Amniotic epithelial cell (primary cell): ENCODE data around the gene GAB2.

Experiments used
- DNase-seq: peaks from one replicate; pipeline ENCODE4 v3.0.0-alpha.2; 2010; ENCODE audit warnings: low read depth

Gene GAB2

DNA sequence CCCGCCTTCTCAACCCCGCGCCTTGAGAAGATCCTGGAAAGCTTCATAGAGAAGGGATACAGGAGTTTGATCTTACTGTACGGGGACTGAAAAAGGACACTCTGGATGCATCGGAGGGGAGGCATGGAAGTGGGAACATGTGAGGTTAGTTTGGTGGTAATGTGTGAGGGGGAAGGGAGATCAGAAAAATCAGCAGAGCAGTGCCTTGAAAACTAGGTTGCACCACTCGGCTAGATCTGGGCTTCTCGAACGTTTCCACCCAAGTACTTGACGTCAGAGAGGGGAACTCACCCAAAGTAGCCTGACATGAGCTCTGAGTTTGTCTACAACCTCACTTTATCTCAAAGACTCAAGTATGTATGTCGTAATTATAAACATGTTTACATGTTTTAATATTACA, 214.4 kb downstream of the GAB2 start:
- DNase-seq = no peak

- no peak for DNase-seq
Measured at GRCh38 chr11:78202733-78203167, 214.9 kb downstream of the GAB2 start.

DNA sequence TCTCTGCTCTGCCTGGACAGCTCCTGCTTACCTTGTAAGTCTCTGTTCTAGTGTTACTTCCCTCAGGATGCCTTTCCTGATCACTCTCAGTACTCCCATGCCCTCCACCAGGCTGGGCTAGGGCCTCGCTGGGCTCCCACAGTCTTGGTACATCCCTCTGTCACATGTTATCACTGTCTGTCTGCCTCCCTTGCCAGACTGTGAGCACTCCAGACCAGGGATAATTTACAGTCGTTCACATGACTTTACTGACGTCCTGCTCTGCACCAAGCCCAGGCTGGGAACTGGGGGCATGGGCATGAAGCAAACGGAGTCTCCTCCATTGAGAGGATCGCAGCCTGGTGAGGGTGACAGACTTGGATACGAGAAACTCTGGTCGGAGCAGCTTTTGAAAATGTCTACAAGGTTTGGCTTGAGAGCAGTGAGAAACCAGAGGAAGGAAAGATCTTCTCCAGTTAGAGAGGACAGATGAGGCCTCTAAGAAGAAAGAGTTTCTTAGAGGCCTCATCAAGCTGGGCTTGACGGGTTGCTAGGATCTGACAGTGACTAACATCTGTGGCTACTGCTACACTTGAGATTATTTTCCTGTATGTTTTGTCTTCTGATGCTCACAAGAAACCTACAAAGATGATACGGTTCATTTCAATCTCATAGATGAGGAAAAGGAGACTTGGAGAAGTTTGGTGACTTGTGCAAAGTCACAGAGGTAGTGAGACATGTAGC, 216.4 kb downstream of the GAB2 start:
- no peak for DNase-seq

- DNase-seq = no peak
Measured at GRCh38 chr11:78200553-78200952, 217.1 kb downstream of the GAB2 start.

- no peak for DNase-seq
Measured at GRCh38 chr11:78200061-78200460, 217.6 kb downstream of the GAB2 start.

DNA sequence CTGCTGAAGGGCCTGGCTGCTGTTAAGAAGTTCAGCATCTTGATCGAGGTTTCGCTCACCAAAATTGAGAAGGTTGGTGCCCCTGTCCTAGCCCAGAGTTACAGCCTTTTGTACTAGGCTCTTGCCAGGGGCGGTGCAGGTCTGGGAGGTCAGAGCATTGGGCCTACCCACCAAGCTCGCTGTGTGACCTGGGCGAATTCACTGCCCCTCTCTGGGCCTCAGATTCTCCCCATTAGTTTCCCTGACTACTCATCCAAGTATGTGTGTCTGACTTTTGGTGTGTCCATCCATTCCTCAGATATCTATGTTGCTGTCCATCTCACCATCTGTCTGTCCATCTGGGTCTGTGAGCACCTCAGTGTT, 218.0 kb downstream of the GAB2 start:
- no peak for DNase-seq

GRCh38 chr11:78199015-78199652, 218.5 kb downstream of the GAB2 start:
- no peak for DNase-seq

GRCh38 chr11:78197816-78198215, 219.8 kb downstream of the GAB2 start:
- no peak for DNase-seq

DNA sequence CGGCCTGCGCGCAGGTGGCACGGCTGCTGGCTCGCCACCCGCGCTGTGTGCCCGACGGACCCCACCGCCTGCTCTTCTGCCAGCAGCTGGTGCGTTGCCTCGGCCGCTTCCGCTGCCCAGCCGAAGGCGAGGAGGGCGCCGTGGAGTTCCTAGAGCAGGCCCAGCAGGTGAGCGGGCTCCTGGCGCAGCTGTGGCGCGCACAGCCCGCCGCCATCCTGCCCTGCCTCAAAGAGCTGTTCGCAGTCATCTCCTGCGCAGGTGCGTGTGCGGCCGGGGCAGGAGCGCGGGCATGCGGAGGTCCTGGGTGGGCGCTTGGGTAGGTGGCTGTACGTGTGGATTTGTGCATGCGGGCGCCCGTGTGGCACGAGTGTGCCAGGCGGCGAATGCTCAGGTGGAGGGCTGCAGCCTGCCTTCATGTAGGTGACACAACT, 220.9 kb downstream of the GAB2 start:
- DNase-seq = no peak

GRCh38 chr11:78195917-78196560, 221.6 kb downstream of the GAB2 start:
- DNase-seq = peak; percentile 42

GRCh38 chr11:78194490-78194889, 223.1 kb downstream of the GAB2 start:
- DNase-seq = no peak

- DNase-seq = no peak
Measured at GRCh38 chr11:78193806-78194205, 223.8 kb downstream of the GAB2 start.

DNA sequence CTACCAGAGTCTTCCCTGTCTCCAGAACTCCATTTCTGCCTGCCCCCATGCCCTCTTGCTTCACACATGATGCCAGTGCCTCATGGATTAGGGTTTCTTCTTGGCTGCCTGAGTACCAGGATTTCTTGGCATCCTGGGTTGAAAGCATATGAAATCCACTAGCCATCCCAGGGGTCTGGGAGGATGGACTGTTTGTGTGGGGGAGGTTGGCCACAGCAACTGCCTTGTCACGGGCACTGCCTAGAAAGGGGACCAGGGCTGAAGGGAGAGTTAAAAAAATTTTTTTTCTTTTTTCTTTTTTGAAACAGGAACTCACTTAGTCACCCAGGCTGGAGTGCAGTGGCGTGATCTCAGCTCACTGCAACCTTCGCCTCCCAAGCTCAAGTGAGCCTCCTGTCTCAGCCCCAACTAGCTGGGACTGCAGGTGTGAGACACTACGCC, 224.7 kb downstream of the GAB2 start:
- no peak for DNase-seq

DNA sequence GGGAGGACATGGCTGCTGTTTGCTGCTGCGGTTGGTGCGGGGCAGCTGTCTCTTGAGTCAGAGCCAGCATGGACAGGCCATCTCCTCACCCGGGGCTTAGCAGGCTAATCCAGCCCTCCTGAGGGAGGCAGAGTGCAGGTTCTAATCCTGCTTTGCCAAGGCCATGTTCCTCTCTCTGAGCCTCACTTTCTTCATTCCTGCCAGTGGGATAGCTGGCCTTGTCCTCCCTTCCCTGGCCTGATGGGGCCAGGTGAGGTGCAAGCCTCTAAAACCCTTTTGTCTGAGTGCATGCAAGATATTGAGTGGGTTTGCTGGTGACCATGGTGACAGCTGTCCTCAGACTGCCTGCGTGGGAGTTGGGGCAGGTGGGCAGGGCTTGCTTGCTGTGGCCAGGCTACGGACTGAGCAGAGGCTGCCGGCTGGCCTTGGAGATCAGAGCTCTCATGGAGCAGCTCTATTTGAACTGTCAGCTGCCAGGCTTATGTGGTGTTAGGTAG, 225.3 kb downstream of the GAB2 start:
- DNase-seq = no peak

DNA sequence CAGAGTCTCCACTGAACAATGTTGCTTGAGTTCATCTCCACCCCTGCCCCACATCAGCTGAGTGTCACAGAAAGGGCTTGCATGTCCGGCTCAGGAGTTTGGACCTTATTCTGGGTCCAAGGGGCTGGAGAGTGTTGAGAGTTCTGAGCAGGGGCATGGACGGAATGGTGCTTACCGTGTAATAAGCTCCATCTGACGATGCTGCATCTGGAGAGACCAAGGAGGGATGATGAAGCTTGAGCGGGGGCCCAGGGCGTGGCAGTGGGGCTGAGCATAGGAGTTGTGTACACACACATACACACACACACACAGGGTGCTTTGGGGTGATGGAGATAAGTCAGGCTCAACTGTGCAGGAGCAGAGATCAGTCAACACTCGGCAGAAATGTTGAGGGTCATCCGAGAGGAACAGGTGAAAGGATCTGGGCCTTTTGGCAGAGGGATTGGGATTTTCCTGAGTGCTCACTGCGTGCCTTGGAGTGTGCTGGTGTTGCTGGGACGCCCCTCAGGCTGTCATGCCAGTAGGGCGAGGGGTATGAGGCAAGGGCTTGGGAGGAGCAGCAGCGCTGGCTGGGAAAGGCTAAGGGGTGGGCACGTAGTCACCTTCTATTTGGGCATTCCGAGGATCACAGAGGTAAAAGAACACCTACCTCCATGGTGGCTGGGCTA, 226.6 kb downstream of the GAB2 start:
- no peak for DNase-seq

DNA sequence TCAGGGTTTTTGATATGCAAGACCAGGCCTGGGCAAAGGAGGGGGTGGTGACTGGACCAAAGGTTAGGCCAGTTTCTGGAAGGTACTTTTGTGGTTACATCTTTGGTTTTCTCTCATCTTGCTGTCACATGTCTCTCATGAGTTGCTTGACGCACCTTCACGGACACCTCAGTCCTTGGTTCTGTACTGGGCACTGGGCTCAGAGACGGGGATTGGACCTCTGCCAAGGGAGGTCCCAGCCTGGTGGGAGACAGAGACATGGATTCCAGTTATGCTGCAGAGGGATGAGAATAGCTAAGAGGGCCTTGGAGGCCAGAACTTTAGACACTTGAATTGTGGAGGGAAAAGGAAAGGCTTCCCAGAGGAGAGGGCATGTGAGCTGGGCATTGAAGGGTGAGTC, 227.2 kb downstream of the GAB2 start:
- DNase-seq = no peak

- DNase-seq = no peak
Measured at GRCh38 chr11:78189851-78190250, 227.8 kb downstream of the GAB2 start.

DNA sequence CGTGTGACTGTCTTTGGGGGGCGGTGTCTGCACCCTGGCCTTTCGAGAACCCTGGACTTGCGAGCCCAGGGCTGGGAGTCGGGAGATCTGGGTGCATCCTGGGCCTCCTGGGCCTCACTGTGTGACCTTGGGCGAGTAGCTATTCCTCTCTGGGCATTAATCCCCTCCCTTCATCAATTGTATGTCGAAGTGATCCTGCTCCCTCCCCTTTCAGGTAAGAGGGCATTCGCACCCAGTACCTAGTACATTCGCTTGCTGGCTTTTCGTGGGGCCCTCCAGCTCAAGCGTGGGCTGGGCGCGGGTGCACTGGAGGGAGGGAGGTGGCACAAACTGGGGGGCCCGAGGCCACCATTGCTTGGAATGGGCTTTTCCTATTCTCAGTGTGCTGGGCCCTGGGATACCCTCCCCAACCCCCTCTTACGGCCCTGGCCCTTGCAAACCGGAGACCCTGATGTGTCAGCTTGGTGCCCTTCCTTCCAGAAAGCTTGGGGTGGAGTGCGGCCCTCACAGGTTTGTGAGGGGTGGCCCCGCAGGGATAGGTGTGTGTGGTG, 228.4 kb downstream of the GAB2 start:
- DNase-seq = no peak

DNA sequence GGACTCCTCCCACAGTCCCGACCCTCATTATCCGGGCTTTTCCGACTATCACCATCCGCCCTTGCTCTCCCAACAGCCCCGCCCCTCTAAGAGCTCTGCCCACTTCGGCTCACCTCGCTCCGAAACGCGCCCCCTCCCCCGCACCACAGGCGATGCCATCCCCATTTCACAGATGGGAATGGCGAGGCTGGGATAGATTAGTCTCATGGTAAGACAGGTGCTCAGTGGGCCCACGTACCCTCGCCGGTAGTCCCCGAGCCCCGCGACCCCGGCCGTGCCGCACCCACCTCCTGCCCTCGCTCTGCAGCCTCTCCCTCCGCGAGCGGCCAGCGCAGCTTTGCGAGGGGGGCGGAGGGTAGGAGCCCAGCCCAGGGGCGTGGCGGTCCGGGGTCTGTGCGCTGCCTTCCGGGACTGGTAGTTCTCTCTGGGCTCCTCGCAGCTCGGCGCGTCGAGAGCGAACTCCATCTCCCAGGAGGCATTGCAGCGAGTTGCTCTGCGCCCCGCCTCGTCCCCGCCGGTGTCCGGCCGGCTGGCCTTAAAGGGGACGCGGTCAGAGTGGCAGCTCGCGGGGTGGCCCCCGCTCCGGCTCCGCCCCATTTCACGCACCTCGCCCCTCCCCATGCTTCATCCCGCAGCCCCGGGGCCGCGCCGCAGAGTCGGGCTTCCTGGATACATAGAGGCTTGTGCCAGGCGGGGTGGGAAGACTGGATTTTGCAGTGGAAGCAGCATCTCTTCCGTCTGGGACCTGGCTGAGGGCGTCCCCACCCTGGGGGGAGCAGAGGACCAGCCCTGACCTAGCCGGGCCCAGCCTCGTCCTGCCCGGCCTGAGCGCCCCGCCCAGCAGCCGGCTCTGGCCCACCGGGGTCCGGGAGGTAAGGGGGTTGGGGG, 229.1 kb downstream of the GAB2 start, which contains the start of the genes KCTD21 and USP35:
TSS of gene KCTD21 (minus strand) at position 341 of the 888 bp plus-strand sequence. CDS start 14,072 bp downstream, outside the sequence.
TSS of gene USP35 (plus strand) at position 634 of the 888 bp plus-strand sequence. CDS start 7,327 bp downstream, outside the sequence.
- DNase-seq = peak; percentile 96

DNA sequence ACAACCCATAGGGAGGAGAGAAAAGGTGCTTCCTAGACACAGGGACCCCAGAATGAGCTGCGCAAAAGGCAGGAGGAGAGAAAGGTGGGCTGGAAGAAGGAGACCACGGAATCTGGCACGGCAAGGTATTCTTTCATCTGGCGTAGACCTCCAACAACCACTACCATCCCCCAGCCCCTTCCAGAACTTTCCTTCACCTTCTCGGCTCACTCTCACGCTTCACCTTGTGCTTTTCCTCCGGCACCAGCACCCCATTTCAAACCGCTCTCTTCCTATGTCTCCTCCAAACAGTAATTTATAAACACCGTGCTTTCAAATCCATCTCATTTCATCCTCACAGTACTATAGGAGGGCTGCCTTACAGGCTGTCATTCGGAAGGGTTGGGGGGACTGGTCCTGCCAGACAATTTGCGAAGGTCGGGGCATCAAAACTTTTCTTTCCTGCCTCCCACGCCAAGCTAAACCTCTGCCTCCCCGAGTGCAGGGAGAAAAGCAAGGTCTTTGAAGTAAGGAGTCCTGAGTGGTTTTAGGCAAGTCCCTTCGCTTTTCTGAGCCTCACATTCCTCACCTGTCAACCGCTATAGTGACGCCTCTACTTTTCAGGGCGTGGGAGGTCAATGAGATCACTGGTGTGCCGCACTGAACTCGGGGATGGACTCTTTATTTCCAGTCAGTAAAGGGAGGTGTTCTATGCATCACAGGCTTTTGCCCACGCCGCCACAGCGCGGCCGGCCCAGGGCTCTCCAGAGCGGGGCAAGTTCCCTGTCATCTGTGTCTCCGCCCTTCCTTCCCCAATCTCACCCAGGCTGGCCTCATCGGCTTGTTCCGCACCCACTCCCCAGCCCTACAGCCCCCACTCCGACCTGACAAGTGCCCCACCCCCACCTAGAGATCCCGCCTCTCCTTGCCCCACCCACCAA, 230.0 kb downstream of the GAB2 start:
- DNase-seq = peak; percentile 47
